HAP-1 (cell line): ENCODE data around the gene METTL25.

Experiments used
- DNase-seq, 2 experiments: peaks; one replicate each; pipeline ENCODE4 v3.0.0-alpha.2; 2016 to 2020; ENCODE audit warnings: low spot score in 2 of 2
- H3K27me3 ChIP-seq: fragments of 250-450 bp; sonication (Bioruptor Pico); 2 replicates; pipeline ENCODE4 v1.5.1; 2020; ENCODE audit warnings: low read depth, mild to moderate bottlenecking, moderate library complexity
- H3K36me3 ChIP-seq: fragments of 250-450 bp; sonication (Bioruptor Pico); replicated peaks from 2 replicates; pipeline ENCODE4 v1.5.1; 2020; ENCODE audit warnings: mild to moderate bottlenecking
- H3K4me1 ChIP-seq: fragments of 250-450 bp; sonication (Bioruptor Pico); 2 replicates; pipeline ENCODE4 v1.5.1; 2020; ENCODE audit warnings: mild to moderate bottlenecking
- H3K4me3 ChIP-seq: fragments of 250-450 bp; sonication (Bioruptor Pico); 2 replicates; pipeline ENCODE4 v1.5.1; 2020; ENCODE audit warnings: mild to moderate bottlenecking, moderate library complexity
- H3K9me3 ChIP-seq: fragments of 250-450 bp; sonication (Bioruptor Pico); 2 replicates; pipeline ENCODE4 v1.5.1; 2020; ENCODE audit warnings: mild to moderate bottlenecking, moderate library complexity
- in situ Hi-C: fragments of 300-500 bp; cut with MboI; formaldehyde crosslinking; loops from 3 replicates; pipeline ENCODE4 v1.14.3; 2020; ENCODE audit warnings: low sequenced_read_pairs, inconsistent platforms, mixed read lengths

METTL25 gene

DNA sequence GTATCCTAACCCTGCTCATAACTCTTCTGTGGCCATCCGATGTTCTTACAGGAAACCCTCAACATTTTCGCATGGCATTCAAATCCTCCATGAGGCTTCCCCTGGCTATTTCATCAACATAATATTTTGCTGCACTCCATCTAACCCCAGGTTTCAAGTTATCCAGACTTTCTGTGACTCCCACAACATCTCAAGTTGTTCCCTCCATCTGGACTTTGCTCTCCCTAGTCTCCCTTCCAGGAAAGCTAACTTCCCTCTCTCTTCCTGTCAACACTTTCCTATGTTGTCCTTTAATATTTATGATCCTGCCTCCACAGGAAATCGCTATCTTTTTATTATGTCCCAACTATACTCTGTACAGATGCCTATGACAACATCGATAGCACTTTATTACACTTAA, 146.1 kb downstream of the METTL25 start:
- H3K27me3 ChIP-seq: no peaks in the 10 kb centered on the region
- in situ Hi-C loops: no loop called here
- no peaks in the 10 kb centered on the region for H3K36me3 ChIP-seq
- H3K9me3 ChIP-seq: no peaks in the 10 kb centered on the region
- no peak for DNase-seq
- no peak overlapping the region for H3K4me3 ChIP-seq
- H3K4me1 ChIP-seq: no peaks in the 10 kb centered on the region

DNA sequence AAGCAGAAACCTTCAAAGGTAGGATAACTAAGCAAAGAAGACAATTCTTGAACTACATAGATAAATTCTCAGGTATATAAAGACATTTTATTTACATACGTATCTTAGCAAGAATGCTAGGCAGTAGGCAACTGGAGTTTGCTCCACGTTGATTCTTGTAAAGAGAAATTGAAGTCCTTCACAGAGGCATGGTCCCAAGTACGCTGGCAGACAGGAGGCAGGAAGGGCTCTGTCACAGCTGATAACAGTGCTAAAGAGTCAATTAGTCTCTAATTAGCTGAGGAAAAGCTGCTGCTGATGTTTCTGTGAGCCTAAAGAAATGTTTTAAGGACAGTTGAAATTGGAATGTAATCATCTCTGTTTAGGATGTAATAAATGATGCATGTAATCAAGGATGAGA, 146.8 kb downstream of the METTL25 start:
- Histone ChIP-seq H3K36me3 (no peaks in the 10 kb centered on the region), H3K27me3 (no peaks in the 10 kb centered on the region), H3K4me1 (no peaks in the 10 kb centered on the region), H3K4me3 (no peak overlapping the region), H3K9me3 (no peaks in the 10 kb centered on the region)
- in situ Hi-C loops: no loop called here
- no peak for DNase-seq

DNA sequence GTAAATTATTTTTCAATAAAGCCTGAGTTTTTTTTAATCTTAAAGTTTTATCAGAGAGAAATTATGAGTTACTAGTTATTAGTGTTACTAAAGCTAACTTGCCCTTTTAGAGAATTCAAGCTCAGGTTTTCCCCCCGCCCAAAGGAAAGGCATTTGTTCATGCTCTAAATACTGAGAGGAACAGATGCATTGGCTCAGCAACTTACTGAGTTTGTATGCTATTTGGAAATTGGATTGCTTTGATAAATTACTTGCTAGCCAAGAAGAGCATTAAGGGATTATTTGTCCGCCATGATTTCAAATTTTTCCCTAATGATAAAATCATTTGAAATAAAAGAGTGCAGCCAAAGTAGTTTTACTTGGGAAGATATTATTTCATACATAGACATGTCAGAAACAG, 149.4 kb downstream of the METTL25 start:
- H3K4me1 ChIP-seq: no peaks in the 10 kb centered on the region
- in situ Hi-C loops: no loop called here
- H3K27me3 ChIP-seq: no peaks in the 10 kb centered on the region
- DNase-seq: no peak
- H3K4me3 ChIP-seq: no peak overlapping the region
- H3K9me3 ChIP-seq: no peaks in the 10 kb centered on the region
- H3K36me3 ChIP-seq: no peaks in the 10 kb centered on the region

DNA sequence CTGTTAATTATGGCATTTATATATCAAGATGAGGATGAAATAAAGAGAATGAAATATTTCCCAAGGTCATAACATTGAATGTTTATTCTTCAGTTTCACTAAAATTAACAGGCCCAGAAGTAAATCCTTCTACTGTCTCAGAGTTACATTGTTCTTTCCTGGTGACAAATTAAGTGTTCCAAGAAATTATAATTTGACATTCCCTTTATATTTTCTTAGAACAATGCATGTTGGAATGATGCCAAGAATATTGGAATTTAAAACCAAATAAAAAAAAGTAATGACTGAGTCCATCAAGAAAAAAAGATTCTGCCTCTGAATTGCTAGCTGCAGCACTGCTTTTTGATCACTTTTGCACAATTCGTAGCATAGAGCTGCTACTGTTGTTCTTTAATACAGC, 152.1 kb downstream of the METTL25 start:
- Histone ChIP-seq H3K4me1 (no peaks in the 10 kb centered on the region), H3K9me3 (no peaks in the 10 kb centered on the region), H3K36me3 (no peaks in the 10 kb centered on the region), H3K27me3 (no peaks in the 10 kb centered on the region), H3K4me3 (no peak overlapping the region)
- DNase-seq: no peak
- in situ Hi-C loops: no loop called here

DNA sequence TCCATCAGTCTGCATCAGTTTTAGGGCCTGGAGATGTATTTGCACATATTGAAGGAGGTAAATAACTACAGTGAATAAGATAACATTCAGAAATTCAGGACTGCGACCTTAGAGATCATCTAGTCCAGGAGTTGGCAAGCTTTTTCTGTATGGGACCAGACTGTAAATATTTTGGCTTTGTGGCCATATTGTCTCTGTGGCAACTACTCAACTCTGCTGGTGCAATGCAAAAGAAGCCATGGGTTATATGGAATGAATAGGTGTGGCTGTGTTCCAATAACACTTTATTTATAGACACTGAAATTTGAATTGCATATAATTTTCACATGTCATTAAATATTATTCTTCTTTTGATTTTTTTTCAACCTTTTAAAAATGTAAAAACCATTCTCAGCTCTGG, 156.6 kb downstream of the METTL25 start:
- Histone ChIP-seq H3K9me3 (no peaks in the 10 kb centered on the region), H3K27me3 (no peaks in the 10 kb centered on the region), H3K4me3 (no peak overlapping the region), H3K4me1 (no peaks in the 10 kb centered on the region), H3K36me3 (no peaks in the 10 kb centered on the region)
- DNase-seq: no peak
- in situ Hi-C loops: no loop called here

DNA sequence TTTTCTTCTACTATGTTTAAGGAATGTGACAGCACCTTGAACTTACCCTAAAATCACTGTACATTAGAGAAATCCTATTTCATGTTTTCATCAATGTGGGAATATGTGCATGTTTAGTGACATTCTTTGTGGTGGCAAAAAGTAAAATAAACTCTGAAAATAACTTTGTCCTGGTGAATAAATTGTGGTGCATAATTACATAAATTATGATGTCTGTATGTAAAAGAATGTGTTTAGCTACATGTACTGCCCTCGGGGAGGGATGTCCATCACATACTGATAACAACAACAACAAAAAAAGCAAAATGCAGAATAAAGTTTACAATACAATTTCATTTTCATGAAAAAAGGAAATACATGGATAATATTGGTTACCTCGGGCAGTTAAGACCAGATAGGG, 157.3 kb downstream of the METTL25 start:
- in situ Hi-C loops: no loop called here
- Histone ChIP-seq H3K9me3 (no peaks in the 10 kb centered on the region), H3K4me3 (no peak overlapping the region), H3K27me3 (no peaks in the 10 kb centered on the region), H3K4me1 (no peaks in the 10 kb centered on the region), H3K36me3 (no peaks in the 10 kb centered on the region)
- no peak for DNase-seq

DNA sequence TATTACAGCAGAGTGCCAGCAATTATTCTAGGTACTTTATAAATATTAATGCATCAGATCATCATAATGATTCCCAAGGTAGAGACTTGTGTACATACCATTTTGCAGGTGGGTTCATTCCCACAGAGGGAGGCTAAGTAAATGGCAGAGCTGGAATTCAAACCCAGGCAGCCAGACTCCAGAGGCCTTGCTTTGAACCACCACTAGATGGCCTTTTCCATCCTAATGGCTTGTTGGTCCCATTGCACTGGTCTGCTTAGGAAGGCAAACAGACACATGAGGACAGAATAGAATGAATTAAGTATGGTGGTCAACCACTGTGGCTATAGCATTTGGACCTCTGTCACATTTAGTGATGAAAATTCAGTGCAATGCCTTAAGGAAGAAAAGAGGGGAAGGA, 158.7 kb downstream of the METTL25 start:
- H3K27me3 ChIP-seq: no peaks in the 10 kb centered on the region
- no peaks in the 10 kb centered on the region for H3K36me3 ChIP-seq
- in situ Hi-C loops: no loop called here
- H3K4me3 ChIP-seq: no peak overlapping the region
- H3K4me1 ChIP-seq: no peaks in the 10 kb centered on the region
- H3K9me3 ChIP-seq: no peaks in the 10 kb centered on the region
- DNase-seq: peak; percentile 54 to 62

DNA sequence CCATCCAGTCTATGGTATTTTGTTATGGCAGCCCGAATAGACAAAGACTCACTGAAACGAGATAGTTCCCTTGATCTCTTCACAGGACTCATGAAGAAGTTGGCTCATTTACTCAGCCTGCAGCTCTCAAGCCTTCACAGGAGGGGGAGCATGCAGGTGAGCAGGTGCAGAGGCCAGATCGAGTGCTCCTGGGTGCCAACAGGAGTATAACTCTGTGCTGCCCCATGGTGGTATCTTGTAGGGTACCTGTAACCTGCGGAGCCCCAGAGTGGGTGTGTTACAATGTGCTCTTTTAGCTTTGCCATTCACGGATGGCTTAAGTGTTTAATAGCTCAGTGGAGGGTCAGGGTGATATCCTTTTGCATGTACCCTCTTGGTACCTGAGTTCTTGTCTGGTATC, 159.5 kb downstream of the METTL25 start:
- no peak overlapping the region for H3K4me3 ChIP-seq
- no peaks in the 10 kb centered on the region for H3K36me3 ChIP-seq
- no peaks in the 10 kb centered on the region for H3K27me3 ChIP-seq
- no peak for DNase-seq
- no peaks in the 10 kb centered on the region for H3K9me3 ChIP-seq
- in situ Hi-C loops: no loop called here
- H3K4me1 ChIP-seq: no peaks in the 10 kb centered on the region

DNA sequence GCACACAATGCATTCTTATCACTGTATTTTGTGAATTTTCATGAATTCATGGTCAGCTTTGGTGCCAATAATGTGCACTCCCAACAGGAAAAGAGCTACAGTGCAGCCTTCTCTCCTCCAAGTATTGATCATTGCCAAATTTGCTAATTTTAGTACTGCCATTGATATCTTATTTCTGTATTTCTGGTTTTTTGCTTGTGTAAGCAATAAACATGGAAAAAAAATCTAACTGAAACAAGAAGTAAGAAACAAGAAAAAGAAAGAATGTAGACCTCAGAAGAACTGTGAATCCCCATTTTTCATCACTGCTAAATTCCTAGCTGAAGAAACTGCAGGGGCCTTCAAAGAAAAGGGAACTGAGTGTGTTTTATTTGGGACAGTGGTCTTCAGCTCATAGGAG, 161.2 kb downstream of the METTL25 start:
- H3K9me3 ChIP-seq: no peaks in the 10 kb centered on the region
- in situ Hi-C loops: no loop called here
- H3K27me3 ChIP-seq: no peaks in the 10 kb centered on the region
- no peaks in the 10 kb centered on the region for H3K36me3 ChIP-seq
- peaks cover 2% of the 10 kb centered on the region; the same call in 1 of the 2 replicates for H3K4me1 ChIP-seq
- H3K4me3 ChIP-seq: no peak overlapping the region
- no peak for DNase-seq

DNA sequence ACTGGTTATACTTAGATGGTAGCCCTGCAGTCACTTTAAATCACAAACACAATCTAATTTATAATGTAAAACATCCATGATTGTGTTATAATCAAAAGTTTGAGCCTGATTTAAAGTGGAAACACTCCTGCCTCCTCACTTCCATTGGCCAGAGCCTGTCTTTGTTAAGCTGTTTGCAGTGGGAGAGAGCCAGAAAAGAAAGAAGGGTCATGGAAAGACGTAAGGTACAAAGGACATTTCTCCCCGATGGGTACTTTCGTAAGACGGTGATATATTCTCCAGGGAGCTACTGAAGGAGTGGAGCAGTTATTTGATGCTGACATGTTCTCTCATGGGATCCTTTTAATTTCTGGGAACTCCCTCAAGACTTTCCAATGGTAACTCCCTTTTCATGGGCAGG, 164.0 kb downstream of the METTL25 start:
- no peaks in the 10 kb centered on the region for H3K9me3 ChIP-seq
- no peak for DNase-seq
- H3K4me1 ChIP-seq: peaks cover 4% of the 10 kb centered on the region; the same call in 1 of the 2 replicates
- no peak overlapping the region for H3K4me3 ChIP-seq
- H3K27me3 ChIP-seq: no peaks in the 10 kb centered on the region
- in situ Hi-C loops: no loop called here
- no peaks in the 10 kb centered on the region for H3K36me3 ChIP-seq

DNA sequence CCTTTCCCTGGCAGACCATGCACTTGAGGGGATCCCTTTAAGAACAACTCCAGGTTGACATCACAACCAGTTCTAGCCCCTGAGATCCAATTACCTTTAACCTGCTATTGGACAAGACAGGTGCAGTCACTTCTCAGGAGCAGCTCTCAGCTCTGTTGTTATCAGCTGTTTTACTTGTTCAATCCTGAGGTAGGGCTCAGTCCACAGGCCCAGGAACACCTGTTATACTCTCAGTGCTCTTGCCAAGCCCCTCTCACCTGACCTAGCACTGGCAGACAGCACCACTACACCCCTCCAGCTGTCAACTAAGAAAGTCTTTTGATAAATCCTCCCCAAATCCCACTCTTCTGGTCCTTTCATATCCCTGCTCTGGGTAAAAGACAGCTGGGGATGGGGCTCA, 164.4 kb downstream of the METTL25 start:
- Histone ChIP-seq H3K27me3 (no peaks in the 10 kb centered on the region), H3K4me1 (peaks cover 4% of the 10 kb centered on the region; the same call in 1 of the 2 replicates), H3K9me3 (no peaks in the 10 kb centered on the region), H3K4me3 (no peak overlapping the region), H3K36me3 (no peaks in the 10 kb centered on the region)
- no peak for DNase-seq
- in situ Hi-C loops: no loop called here

DNA sequence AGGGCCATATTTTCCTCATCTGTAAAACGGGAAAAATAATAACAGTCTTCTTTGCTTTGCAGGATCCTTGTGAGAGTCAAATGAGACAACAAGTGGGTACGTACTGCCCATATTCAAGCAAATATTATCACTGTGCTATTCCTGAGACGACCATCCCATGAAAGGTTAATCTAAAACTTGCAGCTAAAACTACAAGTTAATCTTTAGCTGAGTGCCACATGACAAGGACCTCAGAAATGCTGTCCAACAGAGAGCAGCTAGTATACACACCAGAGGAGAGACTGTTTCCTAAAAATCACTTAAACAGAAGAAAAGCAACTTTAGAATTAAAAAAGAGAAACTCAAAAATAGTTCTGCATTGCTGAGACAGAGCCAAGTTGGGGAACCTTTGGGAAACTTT, 165.7 kb downstream of the METTL25 start:
- H3K4me1 ChIP-seq: peaks cover 4% of the 10 kb centered on the region; the same call in 1 of the 2 replicates
- in situ Hi-C loops: no loop called here
- H3K4me3 ChIP-seq: no peak overlapping the region
- H3K36me3 ChIP-seq: no peaks in the 10 kb centered on the region
- H3K27me3 ChIP-seq: no peaks in the 10 kb centered on the region
- no peaks in the 10 kb centered on the region for H3K9me3 ChIP-seq
- DNase-seq: no peak

DNA sequence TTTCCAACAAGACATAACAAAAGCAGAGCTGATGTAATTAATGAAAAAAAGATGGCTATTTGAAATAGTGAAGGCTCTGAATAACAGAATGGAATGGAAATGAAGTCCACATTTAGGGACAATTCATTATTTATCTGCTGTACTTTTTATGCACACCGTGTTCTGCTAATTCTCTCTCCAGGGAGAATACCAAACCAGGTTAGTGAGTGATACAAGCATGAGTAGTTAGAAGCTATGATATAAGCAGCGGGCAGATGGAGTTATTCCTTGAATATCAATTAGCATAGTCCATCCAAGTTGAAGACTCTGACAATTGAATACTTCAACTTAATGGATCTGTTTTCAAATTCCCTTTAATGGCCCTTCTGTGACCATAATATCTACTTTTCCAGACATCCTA, 166.3 kb downstream of the METTL25 start:
- in situ Hi-C loops: no loop called here
- DNase-seq: no peak

DNA sequence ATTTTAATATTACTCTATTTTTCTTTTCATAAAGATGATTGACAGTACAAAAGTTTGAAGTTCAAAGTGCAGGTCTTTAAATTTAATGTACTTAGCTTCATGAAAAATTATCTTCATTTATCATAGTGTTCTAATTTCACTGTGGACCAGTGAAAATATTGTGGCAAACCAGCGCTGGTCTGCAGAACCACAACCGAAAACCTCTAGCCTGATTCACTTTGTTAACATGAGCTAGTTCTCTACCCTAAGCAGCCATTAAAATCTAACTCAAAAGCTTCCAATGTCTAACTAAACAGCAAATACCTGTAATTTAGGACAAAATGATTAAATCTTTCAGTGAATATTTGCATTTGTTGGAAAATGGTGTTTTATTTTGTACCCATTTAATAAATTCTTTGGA, 167.3 kb downstream of the METTL25 start:
- in situ Hi-C loops: no loop called here
- H3K4me1 ChIP-seq: peaks cover 4% of the 10 kb centered on the region; the same call in 1 of the 2 replicates
- H3K9me3 ChIP-seq: no peaks in the 10 kb centered on the region
- no peak overlapping the region for H3K4me3 ChIP-seq
- no peaks in the 10 kb centered on the region for H3K27me3 ChIP-seq
- no peaks in the 10 kb centered on the region for H3K36me3 ChIP-seq
- no peak for DNase-seq

More for the DNA sequence above, 166.3 kb downstream of the METTL25 start:
- Histone ChIP-seq H3K27me3 (no peaks in the 10 kb centered on the region), H3K9me3 (no peaks in the 10 kb centered on the region), H3K4me1 (peaks cover 4% of the 10 kb centered on the region; the same call in 1 of the 2 replicates), H3K36me3 (no peaks in the 10 kb centered on the region), H3K4me3 (no peak overlapping the region)

DNA sequence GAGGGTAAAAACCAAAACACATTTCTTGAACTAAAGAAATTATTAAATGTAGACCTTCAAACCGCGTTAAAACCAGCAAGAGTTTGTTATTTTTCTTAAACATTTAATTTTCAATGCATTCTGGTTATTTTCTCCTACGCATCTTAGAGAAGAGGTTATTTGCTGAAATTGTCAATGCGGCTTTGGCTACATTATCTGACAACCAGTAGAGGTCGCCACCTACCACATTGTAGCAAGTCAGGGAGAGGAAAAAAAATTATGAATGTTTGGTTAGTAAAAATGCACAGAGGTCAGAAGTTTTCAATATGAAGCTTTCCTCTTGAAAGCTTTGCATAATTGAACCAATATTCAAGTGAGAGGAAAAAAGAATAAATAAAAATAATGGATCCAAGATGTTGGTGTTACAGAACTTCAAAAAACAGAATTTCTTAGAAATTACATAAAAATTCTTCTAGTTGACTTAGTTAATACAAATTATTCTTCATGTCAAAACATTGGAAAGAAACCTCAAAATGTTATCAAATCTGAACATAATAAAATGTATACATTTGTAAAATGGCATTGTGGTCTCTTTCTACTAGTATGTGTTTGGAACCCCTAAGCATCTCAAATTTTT, 168.9 kb downstream of the METTL25 start:
- in situ Hi-C loops: no loop called here
- DNase-seq: peak; percentile 46 to 72

More for the DNA sequence above, 168.9 kb downstream of the METTL25 start:
- no peaks in the 10 kb centered on the region for H3K27me3 ChIP-seq
- H3K36me3 ChIP-seq: no peaks in the 10 kb centered on the region
- H3K4me3 ChIP-seq: no peak overlapping the region
- H3K9me3 ChIP-seq: no peaks in the 10 kb centered on the region
- H3K4me1 ChIP-seq: peaks cover 4% of the 10 kb centered on the region; the same call in 1 of the 2 replicates
